Skeletal muscle cell (primary cell): ENCODE results near the gene PCDHGA7.
"Not testable (repeated sequence)": the region's sequence is repeated elsewhere in the genome, so short reads cannot be mapped to it uniquely, and the experiment has no call there.

Source experiments
- DNase-seq: peaks from one replicate; pipeline ENCODE4 v3.0.0-alpha.2; 2010; ENCODE audit warnings: low read depth
- H3K4me3 ChIP-seq: 2 replicates; pipeline ENCODE4 v1.5.1; 2011; ENCODE audit warnings: low read depth, mild to moderate bottlenecking, control low read depth, low read length, moderate library complexity

The PCDHGA7 gene

GRCh38 chr5:141382469-141383294, at the start of gene PCDHGA7:
TSS of gene PCDHGA7 (plus strand) at chr5:141382742. CDS start at chr5:141382900, 158 bp downstream.
- H3K4me3 ChIP-seq: peak within 1 kb of the TSS; percentile 61
- no peak for DNase-seq

GRCh38 chr5:141338538-141339306, 43.8 kb upstream of the PCDHGA7 start, which contains the start of gene PCDHGA2:
TSS of gene PCDHGA2 (plus strand) at chr5:141338760.
- H3K4me3 ChIP-seq: peak within 1 kb of the TSS; percentile 41
- no peak for DNase-seq

GRCh38 chr5:141340781-141341354, 41.7 kb upstream of the PCDHGA7 start:
- DNase-seq, H3K4me3 ChIP-seq: not testable (repeated sequence)

- no peak overlapping the region for H3K4me3 ChIP-seq
- no peak for DNase-seq
Measured at GRCh38 chr5:141342773-141343172, 39.8 kb upstream of the PCDHGA7 start.

- no peak for DNase-seq
- H3K4me3 ChIP-seq: peak within 1 kb of the TSS; percentile 45
Measured at GRCh38 chr5:141343242-141343952, 39.1 kb upstream of the PCDHGA7 start, which contains the start of gene PCDHGA3. TSS of gene PCDHGA3 (plus strand) at chr5:141343829. CDS start at chr5:141344034, 205 bp downstream.

- peak overlapping the region; percentile 45 for H3K4me3 ChIP-seq
- no peak for DNase-seq
Measured at GRCh38 chr5:141343953-141344463, 38.5 kb upstream of the PCDHGA7 start.

- no peak for DNase-seq
- no peak overlapping the region for H3K4me3 ChIP-seq
Measured at GRCh38 chr5:141345327-141345726, 37.2 kb upstream of the PCDHGA7 start.

- not testable (repeated sequence) for DNase-seq, H3K4me3 ChIP-seq
Measured at GRCh38 chr5:141346017-141346416, 36.5 kb upstream of the PCDHGA7 start.

GRCh38 chr5:141349917-141350619, 32.5 kb upstream of the PCDHGA7 start, which contains the start of gene PCDHGB1:
TSS of gene PCDHGB1 (plus strand) at chr5:141350099. CDS start at chr5:141350261, 162 bp downstream.
- H3K4me3 ChIP-seq: peak within 1 kb of the TSS; percentile 32

GRCh38 chr5:141351591-141351990, 31.0 kb upstream of the PCDHGA7 start:
- no peak overlapping the region for H3K4me3 ChIP-seq
- DNase-seq: no peak

More at GRCh38 chr5:141349917-141350619, 32.5 kb upstream of the PCDHGA7 start, which contains the start of gene PCDHGB1:
- no peak for DNase-seq

- no peak for DNase-seq
- peak within 1 kb of the TSS; percentile 49 for H3K4me3 ChIP-seq
Measured at GRCh38 chr5:141354900-141355469, 27.6 kb upstream of the PCDHGA7 start, which contains the start of gene PCDHGA4. TSS of gene PCDHGA4 (plus strand) at chr5:141355021. CDS start at chr5:141355108, 87 bp downstream.

- peak overlapping the region; percentile 49 for H3K4me3 ChIP-seq
- DNase-seq: no peak
Measured at GRCh38 chr5:141355641-141356040, 26.9 kb upstream of the PCDHGA7 start.

- DNase-seq: no peak
- H3K4me3 ChIP-seq: no peak overlapping the region
Measured at GRCh38 chr5:141356133-141356532, 26.4 kb upstream of the PCDHGA7 start.

GRCh38 chr5:141356950-141357349, 25.6 kb upstream of the PCDHGA7 start:
- H3K4me3 ChIP-seq: no peak overlapping the region
- DNase-seq: no peak

GRCh38 chr5:141359790-141360426, 22.6 kb upstream of the PCDHGA7 start, which contains the start of gene PCDHGB2:
TSS of gene PCDHGB2 (plus strand) at chr5:141359994. CDS start at chr5:141360136, 142 bp downstream.
- peak within 1 kb of the TSS; percentile 43 for H3K4me3 ChIP-seq
- no peak for DNase-seq

- DNase-seq: no peak
- H3K4me3 ChIP-seq: no peak overlapping the region
Measured at GRCh38 chr5:141360685-141361084, 21.9 kb upstream of the PCDHGA7 start.

GRCh38 chr5:141362719-141363118, 19.8 kb upstream of the PCDHGA7 start:
- H3K4me3 ChIP-seq: no peak overlapping the region
- DNase-seq: no peak
